Heart right ventricle (tissue), 16 donors: ENCODE data around the gene CABLES1. TPM values are rescaled to one million over a fixed set of nuclear protein-coding genes. Genes with fewer than 3 reads are reported as not detected.

Source experiments
- ATAC-seq, 8 donors: fragments of 200-7000 bp; cut with Tn5 transposase; one replicate each; pipeline ENCODE4 v1.9.1; 2020; ENCODE audit warnings: mild to moderate bottlenecking in 8 of 8, moderate library complexity in 8 of 8, moderate number of reproducible peaks in 1 of 8
- DNase-seq, 2 donors: peaks; one replicate each; pipeline ENCODE4 v3.0.0-alpha.2; 2020
- H3K27ac ChIP-seq, 10 donors: fragments of 200-600 bp; sonication (generic) in 2 of 10; one replicate each; pipeline versions ENCODE4 v1.5.0 to v1.8.0; 2020 to 2022; ENCODE audit warnings: mild to moderate bottlenecking in 3 of 10
- H3K27me3 ChIP-seq, 7 donors: fragments of 200-600 bp; one replicate each; pipeline ENCODE4 v1.8.0; 2021 to 2022; ENCODE audit warnings: mild to moderate bottlenecking in 2 of 7
- H3K36me3 ChIP-seq, 9 donors: fragments of 200-600 bp; sonication (generic) in 1 of 9; one replicate each; pipeline versions ENCODE4 v1.5.0 to v1.8.0; 2020 to 2022; ENCODE audit warnings: mild to moderate bottlenecking in 2 of 9
- H3K4me1 ChIP-seq, 9 donors: fragments of 200-600 bp; sonication (generic) in 1 of 9; one replicate each; pipeline versions ENCODE4 v1.5.0 to v1.8.0; 2020 to 2022; ENCODE audit warnings: mild to moderate bottlenecking in 4 of 9
- H3K4me3 ChIP-seq, 10 donors: fragments of 200-600 bp; sonication (generic) in 2 of 10; one replicate each; pipeline versions ENCODE4 v1.5.0 to v1.8.0; 2020 to 2022; ENCODE audit warnings: mild to moderate bottlenecking in 7 of 10, moderate library complexity in 2 of 10
- H3K9me3 ChIP-seq, 11 donors: fragments of 200-600 bp in 10 of 11; sonication (generic) in 2 of 11; one replicate each; pipeline versions ENCODE4 v1.5.0 to v1.8.0; 2013 to 2022; ENCODE audit warnings: mild to moderate bottlenecking in 2 of 11, control low read depth in 1 of 11, moderate library complexity in 1 of 11
- WGBS, 2 donors: extraction: QIAGEN DNeasy Blood & Tissue Kit; methylation state at CpG; one replicate each; pipeline ENCODE4 v1.1.7; 2013; ENCODE audit warnings: inconsistent platforms in 1 of 2; 5-methylcytosine and 5-hydroxymethylcytosine counted together
- intact Hi-C, 10 donors: fragments of 100-400 bp; cut with DNase I; formaldehyde crosslinking; loops; one replicate each; pipeline versions ENCODE4 v1.11.1 to v1.14.2; 2022
- polyA plus RNA-seq, 2 donors: library from polyadenylated mRNA; stranded (reverse); fragments of 200-250 nt; gene quantifications; one replicate each; pipeline ENCODE4 v1.2.3, GENCODE V29; 2013
- total RNA-seq, 10 donors: library from RNA; stranded (reverse); fragmentation: NEBNext Ultra II Directional in 3 of 10; extraction: Animal tissue kit (Norgen Biotek cat#: 25700) in 3 of 10; gene quantifications; one replicate each; pipeline versions ENCODE4 v1.2.1 to v1.2.4, GENCODE V29; 2021 to 2023
- TF ChIP-seq, protein P1 (sequence below), 9 donors: fragments of 200-600 bp; sonication (generic) in 2 of 9; IDR thresholded peaks; one replicate each; pipeline versions ENCODE4 v1.5.0 to v1.8.0; 2021 to 2022; ENCODE audit warnings: antibody characterized with exemption in 9 of 9, mild to moderate bottlenecking in 5 of 9, moderate library complexity in 1 of 9
- donor health status: Arrhythmogenic right ventricular cardiomyopathy.
- donor health status: ischemic (EF 13 %, LVEDD 7.1; RV severe dilation, severe dysfunction).
- donor health status: healthy with polysubstance abuse.
- donor health status: DM: no; HTN: yes; CAD: no.
- donor health status: DM: no; HTN: no; CAD: no.
- donor health status: ischemic (EF 25% LVEDD 6.9; RV normal size, moderate dysfunction).
- donor health status: ischemic (EF 25% LVEDD 5.7; RV mildly dilated, moderate dysfunction).
- donor health status: healthy.
- donor health status: DM: yes; HTN: yes; CAD: no.
- donor health status: Ischemic cardiomyopathy.
- donor health status: ischemic (EF 35%, LVEDD 5.7; RV mildly dilated, moderate dysfunction).
- donor health status: nonischemic (EF 11% LVEDD 7.7; RV severe dilation, severe dysfunction).
- donor health status: DM: yes; HTN: yes; CAD: no.
- donor health status: PGD.
- donor health status: ischemic (EF 29% LVEDD 5.4; RV normal size, mild dysfunction).
- donor health status: nonischemic (EF 23%, LVEDD 6.1; RV moderate dilation, normal function).

Gene CABLES1
- total and polyA plus RNA-seq, 12 donors = 1.0 to 2.2 (median 1.8) TPM

DNA sequence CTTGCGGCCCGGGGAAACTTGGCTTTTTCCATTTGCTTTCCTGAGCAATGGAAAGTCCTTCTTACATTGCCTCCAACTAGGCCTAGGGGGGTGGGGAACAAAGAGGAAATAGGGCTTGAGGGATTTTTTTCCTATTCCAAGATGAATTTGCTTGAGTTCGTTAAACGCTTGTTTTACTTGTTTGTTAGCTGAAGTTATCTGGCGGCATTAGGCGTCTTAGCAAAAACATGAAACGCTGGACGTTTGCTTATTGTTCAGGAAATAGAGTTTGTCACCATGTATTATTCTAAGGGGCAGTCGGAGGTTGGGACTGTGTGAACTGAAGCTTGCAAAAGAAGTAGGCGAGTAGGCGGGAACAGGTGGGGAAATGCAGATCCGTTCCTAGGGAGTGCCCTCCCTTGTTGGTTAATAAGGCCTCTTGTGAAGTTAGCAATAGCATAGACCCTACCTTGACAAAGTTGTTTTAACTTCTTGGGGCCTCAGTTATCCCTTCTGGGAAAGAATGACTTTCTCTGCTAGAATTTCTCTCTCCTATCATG, 1.9 kb downstream of the CABLES1 start:
- TF ChIP-seq, protein P1, sequence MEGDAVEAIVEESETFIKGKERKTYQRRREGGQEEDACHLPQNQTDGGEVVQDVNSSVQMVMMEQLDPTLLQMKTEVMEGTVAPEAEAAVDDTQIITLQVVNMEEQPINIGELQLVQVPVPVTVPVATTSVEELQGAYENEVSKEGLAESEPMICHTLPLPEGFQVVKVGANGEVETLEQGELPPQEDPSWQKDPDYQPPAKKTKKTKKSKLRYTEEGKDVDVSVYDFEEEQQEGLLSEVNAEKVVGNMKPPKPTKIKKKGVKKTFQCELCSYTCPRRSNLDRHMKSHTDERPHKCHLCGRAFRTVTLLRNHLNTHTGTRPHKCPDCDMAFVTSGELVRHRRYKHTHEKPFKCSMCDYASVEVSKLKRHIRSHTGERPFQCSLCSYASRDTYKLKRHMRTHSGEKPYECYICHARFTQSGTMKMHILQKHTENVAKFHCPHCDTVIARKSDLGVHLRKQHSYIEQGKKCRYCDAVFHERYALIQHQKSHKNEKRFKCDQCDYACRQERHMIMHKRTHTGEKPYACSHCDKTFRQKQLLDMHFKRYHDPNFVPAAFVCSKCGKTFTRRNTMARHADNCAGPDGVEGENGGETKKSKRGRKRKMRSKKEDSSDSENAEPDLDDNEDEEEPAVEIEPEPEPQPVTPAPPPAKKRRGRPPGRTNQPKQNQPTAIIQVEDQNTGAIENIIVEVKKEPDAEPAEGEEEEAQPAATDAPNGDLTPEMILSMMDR (IDR thresholded peaks at IDR 0.05) = no peak
- 52 to 57% methylated on average over 12 of the region's 12 CpGs for WGBS, 2 donors
- H3K4me1 ChIP-seq = peaks cover 9 to 52% (median 43%) of the 10 kb centered on the region in 9 donors
- H3K36me3 ChIP-seq = no peaks in the 10 kb centered on the region
- DNase-seq (no peak), ATAC-seq (peak in 3 of 8 donors; percentile 2 to 9 (median 4))
- H3K9me3 ChIP-seq = no peaks in the 10 kb centered on the region
- peaks cover 0 to 70% (median 54%) of the 10 kb centered on the region in 7 donors for H3K27me3 ChIP-seq
- H3K4me3 ChIP-seq = peak overlapping the region; percentile 5 to 69 (median 63)
- intact Hi-C loops = loop anchor here in 6 of 10 donors (5.0 to 10.0 kb wide), 8 partner anchors 60 to 368 kb away; partner anchors contain the start of gene RMC1 (in 1 of the 6)
- H3K27ac ChIP-seq = peak overlapping the region in 9 of 10 donors; percentile 52 to 83 (median 71)

DNA sequence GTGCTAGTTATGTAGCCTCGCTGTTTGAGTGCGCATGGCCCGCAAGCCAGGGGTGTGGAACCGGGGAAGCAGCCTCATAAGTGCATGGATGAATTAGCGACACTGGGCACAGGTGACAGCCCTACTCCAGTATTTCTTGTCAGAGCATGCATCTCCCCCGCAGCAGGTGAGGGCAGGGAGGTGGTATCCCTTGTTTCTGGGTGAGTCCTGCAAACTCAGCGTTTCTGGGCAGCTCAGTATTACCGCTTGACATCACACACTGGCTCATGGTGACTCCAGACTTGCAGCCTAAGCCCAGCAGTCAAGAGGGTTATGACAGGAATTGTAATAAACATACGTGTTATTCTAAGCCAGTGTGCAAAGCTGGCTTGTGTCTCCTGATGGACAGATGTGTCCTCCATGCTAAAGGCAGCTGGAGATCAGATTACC, 2.5 kb downstream of the CABLES1 start:
- TF ChIP-seq, protein P1 (IDR thresholded peaks at IDR 0.05) = no peak
- ATAC-seq (peak in 2 of 8 donors; percentile 13 to 36), DNase-seq (no peak)
- H3K4me1 ChIP-seq = peaks cover 11 to 58% (median 45%) of the 10 kb centered on the region in 9 donors
- 68 to 73% methylated on average over 9 of the region's 9 CpGs for WGBS, 2 donors
- H3K9me3 ChIP-seq = no peaks in the 10 kb centered on the region
- intact Hi-C loops = loop anchor here in 6 of 10 donors (1.0 to 10.0 kb wide), 9 partner anchors 59 to 367 kb away; partner anchors contain the start of gene RMC1 (in 1 of the 6)
- no peaks in the 10 kb centered on the region for H3K36me3 ChIP-seq
- H3K27ac ChIP-seq = peak overlapping the region in 4 of 10 donors; percentile 71 to 83 (median 78)
- H3K27me3 ChIP-seq = peaks cover 0 to 63% (median 48%) of the 10 kb centered on the region in 7 donors
- peak overlapping the region in 9 of 10 donors; percentile 42 to 69 (median 63) for H3K4me3 ChIP-seq

DNA sequence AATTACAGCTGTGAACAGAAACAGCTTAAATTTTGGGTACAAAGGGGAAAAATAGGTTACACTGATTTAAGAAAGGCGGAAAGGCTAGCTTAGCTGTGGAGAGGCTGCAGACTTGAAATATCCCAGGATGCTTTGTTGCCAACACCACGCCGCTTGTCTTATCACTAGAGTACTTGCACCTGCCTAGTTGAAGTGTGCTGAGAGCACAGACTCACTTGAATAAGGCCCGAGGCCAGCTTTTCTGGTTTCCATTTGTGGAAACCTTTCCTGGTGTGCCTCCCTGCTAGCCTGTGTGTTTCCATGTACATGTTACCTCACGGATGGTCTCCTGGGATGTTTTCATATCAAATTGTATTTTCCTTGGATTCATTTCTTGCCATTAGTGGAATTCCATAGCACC, 3.2 kb downstream of the CABLES1 start:
- intact Hi-C loops = loop anchor here in 6 of 10 donors (1.0 to 10.0 kb wide), 9 partner anchors 59 to 366 kb away; partner anchors contain the start of gene RMC1 (in 1 of the 6)
- H3K36me3 ChIP-seq = no peaks in the 10 kb centered on the region
- WGBS, 2 donors = 35 to 52% methylated on average over 5 of the region's 5 CpGs
- H3K4me3 ChIP-seq = peak overlapping the region in 3 of 10 donors; percentile 63 to 68 (median 66)
- peaks cover 12 to 65% (median 52%) of the 10 kb centered on the region in 9 donors for H3K4me1 ChIP-seq
- H3K27ac ChIP-seq = no peak overlapping the region
- TF ChIP-seq, protein P1 (IDR thresholded peaks at IDR 0.05) = no peak
- H3K27me3 ChIP-seq = peaks cover 0 to 57% (median 42%) of the 10 kb centered on the region in 7 donors
- peak in 7 of 8 donors; percentile 30 to 81 (median 67) for ATAC-seq
- H3K9me3 ChIP-seq = no peaks in the 10 kb centered on the region
- peak; percentile 33 to 48 for DNase-seq

DNA sequence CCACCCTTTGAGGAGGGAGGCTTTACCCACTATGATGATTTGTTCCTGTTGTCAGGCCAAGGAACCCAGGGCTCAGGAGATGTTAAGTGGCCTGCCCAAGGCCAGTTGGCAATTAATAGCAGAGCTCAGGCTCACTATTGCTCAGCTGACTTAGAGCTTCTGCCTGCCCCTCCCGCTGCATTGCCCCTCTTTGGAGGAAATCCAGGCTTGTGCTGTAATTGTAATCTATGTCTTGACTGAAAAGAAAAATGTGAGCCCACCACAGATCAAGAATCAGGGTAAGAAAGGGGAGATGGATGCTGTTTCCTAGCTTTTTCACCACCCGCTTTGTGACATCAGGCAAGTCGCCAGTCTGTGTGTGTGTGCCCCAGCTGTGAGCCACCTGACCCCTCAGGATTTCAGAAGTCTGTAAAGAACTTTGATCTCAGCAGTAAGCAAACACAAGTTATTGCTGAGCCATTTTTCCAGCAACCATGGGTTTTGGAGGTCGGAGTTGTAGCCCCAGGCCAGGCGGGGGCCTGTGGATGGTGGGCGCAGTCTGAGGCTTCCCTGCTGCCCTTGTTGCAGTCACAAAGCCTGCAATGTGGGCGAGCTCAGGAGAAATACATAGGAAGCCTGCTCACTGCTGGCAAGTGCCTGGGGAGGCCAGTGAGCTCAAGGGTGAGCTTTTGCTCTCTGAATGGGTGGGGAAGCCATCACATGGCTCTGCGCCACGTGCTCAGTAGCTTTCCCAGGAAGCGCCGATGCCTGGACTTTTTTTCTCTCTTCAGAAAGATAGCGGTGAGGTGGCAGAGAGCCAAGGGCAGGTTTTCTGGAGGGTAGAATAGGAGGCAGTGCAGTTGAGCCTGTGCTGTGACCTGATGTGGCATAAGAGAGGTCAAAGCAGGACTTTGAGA, 6.1 kb downstream of the CABLES1 start:
- no peaks in the 10 kb centered on the region for H3K9me3 ChIP-seq
- DNase-seq = peak in 1 of 2 donors; percentile 36

More for the DNA sequence above, 6.1 kb downstream of the CABLES1 start:
- TF ChIP-seq, protein P1 (IDR thresholded peaks at IDR 0.05) = no peak
- Histone ChIP-seq H3K36me3 (no peaks in the 10 kb centered on the region), H3K4me1 (peaks cover 7 to 57% (median 47%) of the 10 kb centered on the region in 9 donors), H3K27ac (no peak overlapping the region), H3K27me3 (peaks cover 0 to 32% (median 21%) of the 10 kb centered on the region in 7 donors), H3K4me3 (no peak overlapping the region)
- intact Hi-C loops = no loop called here
- 58% methylated on average over 12 of the region's 12 CpGs for WGBS, 2 donors
- ATAC-seq = peak in 1 of 8 donors; percentile 19
